SKM-1 treated with dmso at 0.1 percent for 144 hours (cell line): ENCODE results near the gene KRTAP12-3.
"Not testable (repeated sequence)": the region's sequence is repeated elsewhere in the genome, so short reads cannot be mapped to it uniquely, and the experiment has no call there.

Experiments used
- DNase-seq: peaks from one replicate; lab custom pipeline; 2025; ENCODE audit not compliant: unreplicated experiment; lab: John Stamatoyannopoulos, UW

The KRTAP12-3 gene

GRCh38 chr21:44627181-44627822, 30.4 kb upstream of the KRTAP12-3 start:
- not testable (repeated sequence) for DNase-seq

GRCh38 chr21:44627831-44628233, 29.9 kb upstream of the KRTAP12-3 start:
- not testable (repeated sequence) for DNase-seq

- no peak for DNase-seq
Observed at GRCh38 chr21:44628707-44629391, 28.9 kb upstream of the KRTAP12-3 start.

- no peak for DNase-seq
Observed at GRCh38 chr21:44630440-44630839, 27.3 kb upstream of the KRTAP12-3 start.

GRCh38 chr21:44632067-44632466, 25.7 kb upstream of the KRTAP12-3 start:
- no peak for DNase-seq

- no peak for DNase-seq
Observed at GRCh38 chr21:44636209-44637017, 21.3 kb upstream of the KRTAP12-3 start.

GRCh38 chr21:44637018-44637850, 20.5 kb upstream of the KRTAP12-3 start, which contains the start of gene KRTAP10-10:
Gene KRTAP10-10, plus strand, starts transcription at chr21:44637356. Its CDS starts 62 bp downstream, at chr21:44637418.
- DNase-seq: no peak

GRCh38 chr21:44637851-44638348, 19.8 kb upstream of the KRTAP12-3 start:
- not testable (repeated sequence) for DNase-seq

- not testable (repeated sequence) for DNase-seq
Observed at GRCh38 chr21:44638506-44639330, 19.0 kb upstream of the KRTAP12-3 start.

GRCh38 chr21:44639331-44639655, 18.4 kb upstream of the KRTAP12-3 start:
- no peak for DNase-seq

GRCh38 chr21:44640761-44641160, 17.0 kb upstream of the KRTAP12-3 start:
- no peak for DNase-seq

- no peak for DNase-seq
Observed at GRCh38 chr21:44643741-44644310, 13.9 kb upstream of the KRTAP12-3 start.

- DNase-seq: no peak
Observed at GRCh38 chr21:44644878-44645277, 12.9 kb upstream of the KRTAP12-3 start.

GRCh38 chr21:44646366-44647221, 11.1 kb upstream of the KRTAP12-3 start, which contains the start of gene KRTAP10-11:
Gene KRTAP10-11, plus strand, starts transcription at chr21:44646414. Its CDS starts 45 bp downstream, at chr21:44646459.
- not testable (repeated sequence) for DNase-seq

- no peak for DNase-seq
Observed at GRCh38 chr21:44647222-44647552, 10.5 kb upstream of the KRTAP12-3 start.

GRCh38 chr21:44648557-44649311, 9.0 kb upstream of the KRTAP12-3 start:
- no peak for DNase-seq

GRCh38 chr21:44649521-44650100, 8.1 kb upstream of the KRTAP12-3 start:
- no peak for DNase-seq
